ENCODE data around the gene HEMK1. TPM values are rescaled to one million over a fixed set of nuclear protein-coding genes. Genes with fewer than 3 reads are reported as not detected.

HEMK1 gene, protein sequence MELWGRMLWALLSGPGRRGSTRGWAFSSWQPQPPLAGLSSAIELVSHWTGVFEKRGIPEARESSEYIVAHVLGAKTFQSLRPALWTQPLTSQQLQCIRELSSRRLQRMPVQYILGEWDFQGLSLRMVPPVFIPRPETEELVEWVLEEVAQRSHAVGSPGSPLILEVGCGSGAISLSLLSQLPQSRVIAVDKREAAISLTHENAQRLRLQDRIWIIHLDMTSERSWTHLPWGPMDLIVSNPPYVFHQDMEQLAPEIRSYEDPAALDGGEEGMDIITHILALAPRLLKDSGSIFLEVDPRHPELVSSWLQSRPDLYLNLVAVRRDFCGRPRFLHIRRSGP
- 1 to 10 TPM; 3.7 to 9.2 TPM for total RNA-seq
- polyA plus RNA-seq = 1 to 10 TPM; 8.7 to 9.5 TPM

- DNase-seq (ENCODE audit: low spot score) = peak; percentile 96
- peak within 1 kb of the TSS; percentile 89 for H3K27ac ChIP-seq (ENCODE audit: low read depth in 1 of 2, low read length in 2 of 2)
- H3K4me3 ChIP-seq (ENCODE audit: low read depth in 1 of 3, low read length in 3 of 3) = peak within 1 kb of the TSS; percentile 86 to 99 (median 90)
- WGBS = under 1% methylated on average over 55 of the region's 55 CpGs
- H3K27me3 ChIP-seq (ENCODE audit: control insufficient read depth in 4 of 4, insufficient read depth in 4 of 4, low read length in 3 of 4) = no peaks in the 10 kb centered on the region
- peak in 1 of 2 donors; percentile 32 for TF ChIP-seq RAD21 (IDR thresholded peaks at IDR 0.05)
- TF ChIP-seq HNF4A (conservative IDR thresholded peaks at IDR 0.05) = peak in 1 of 2 donors; percentile 9
- TF ChIP-seq GABPA (IDR thresholded peaks at IDR 0.05 in 1 of 2, conservative IDR thresholded peaks at IDR 0.05 in 1 of 2) = peak; percentile 80 to 98
- TF ChIP-seq SP1 (IDR thresholded peaks at IDR 0.05) = peak; percentile 78
- no peak for TF ChIP-seq TAF1 (conservative IDR thresholded peaks at IDR 0.05)
- TF ChIP-seq FOXA2 (IDR thresholded peaks at IDR 0.05) = no peak
- TF ChIP-seq, protein P1, sequence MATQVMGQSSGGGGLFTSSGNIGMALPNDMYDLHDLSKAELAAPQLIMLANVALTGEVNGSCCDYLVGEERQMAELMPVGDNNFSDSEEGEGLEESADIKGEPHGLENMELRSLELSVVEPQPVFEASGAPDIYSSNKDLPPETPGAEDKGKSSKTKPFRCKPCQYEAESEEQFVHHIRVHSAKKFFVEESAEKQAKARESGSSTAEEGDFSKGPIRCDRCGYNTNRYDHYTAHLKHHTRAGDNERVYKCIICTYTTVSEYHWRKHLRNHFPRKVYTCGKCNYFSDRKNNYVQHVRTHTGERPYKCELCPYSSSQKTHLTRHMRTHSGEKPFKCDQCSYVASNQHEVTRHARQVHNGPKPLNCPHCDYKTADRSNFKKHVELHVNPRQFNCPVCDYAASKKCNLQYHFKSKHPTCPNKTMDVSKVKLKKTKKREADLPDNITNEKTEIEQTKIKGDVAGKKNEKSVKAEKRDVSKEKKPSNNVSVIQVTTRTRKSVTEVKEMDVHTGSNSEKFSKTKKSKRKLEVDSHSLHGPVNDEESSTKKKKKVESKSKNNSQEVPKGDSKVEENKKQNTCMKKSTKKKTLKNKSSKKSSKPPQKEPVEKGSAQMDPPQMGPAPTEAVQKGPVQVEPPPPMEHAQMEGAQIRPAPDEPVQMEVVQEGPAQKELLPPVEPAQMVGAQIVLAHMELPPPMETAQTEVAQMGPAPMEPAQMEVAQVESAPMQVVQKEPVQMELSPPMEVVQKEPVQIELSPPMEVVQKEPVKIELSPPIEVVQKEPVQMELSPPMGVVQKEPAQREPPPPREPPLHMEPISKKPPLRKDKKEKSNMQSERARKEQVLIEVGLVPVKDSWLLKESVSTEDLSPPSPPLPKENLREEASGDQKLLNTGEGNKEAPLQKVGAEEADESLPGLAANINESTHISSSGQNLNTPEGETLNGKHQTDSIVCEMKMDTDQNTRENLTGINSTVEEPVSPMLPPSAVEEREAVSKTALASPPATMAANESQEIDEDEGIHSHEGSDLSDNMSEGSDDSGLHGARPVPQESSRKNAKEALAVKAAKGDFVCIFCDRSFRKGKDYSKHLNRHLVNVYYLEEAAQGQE (IDR thresholded peaks at IDR 0.05) = peak; percentile 78
- peak; percentile 68 for TF ChIP-seq YY1 (IDR thresholded peaks at IDR 0.05)
- TF ChIP-seq NR2F2 (IDR thresholded peaks at IDR 0.05) = peak; percentile 73
- TF ChIP-seq RXRA (IDR thresholded peaks at IDR 0.05) = peak; percentile 32 to 45
- no peak for TF ChIP-seq HNF4G (IDR thresholded peaks at IDR 0.05)
- TF ChIP-seq EGR1 (IDR thresholded peaks at IDR 0.05; ENCODE audit: low read depth in 2 of 2) = peak; percentile 29 to 45
- no peaks in the 10 kb centered on the region for H3K9me3 ChIP-seq (ENCODE audit: control insufficient read depth in 4 of 4, low read length in 3 of 4)
- peaks cover 12 to 64% (median 52%) of the 10 kb centered on the region in 4 donors for H3K4me1 ChIP-seq (ENCODE audit: control insufficient read depth in 4 of 4, insufficient read depth in 4 of 4, low read length in 3 of 4)
- H3K36me3 ChIP-seq (ENCODE audit: control insufficient read depth in 4 of 4, insufficient read depth in 3 of 4, low read depth in 1 of 4, low read length in 3 of 4) = no peaks in the 10 kb centered on the region
- peak within 1 kb of the TSS; percentile 57 to 91 for H3K9ac ChIP-seq (ENCODE audit: low read depth in 1 of 2, low read length in 2 of 2)
These were observed at the start of gene HEMK1 for GRCh38 chr3:50568947-50569749. Gene HEMK1, plus strand, starts transcription at chr3:50569522. Its CDS starts 1,583 bp downstream, at chr3:50571105.

- no peaks in the 10 kb centered on the region for H3K9me3 ChIP-seq (ENCODE audit: control insufficient read depth in 4 of 4, low read length in 3 of 4)
- H3K27me3 ChIP-seq (ENCODE audit: control insufficient read depth in 4 of 4, insufficient read depth in 4 of 4, low read length in 3 of 4) = peaks cover 0 to 4% (median 0%) of the 10 kb centered on the region in 4 donors
- no peaks in the 10 kb centered on the region for H3K36me3 ChIP-seq (ENCODE audit: control insufficient read depth in 4 of 4, insufficient read depth in 3 of 4, low read depth in 1 of 4, low read length in 3 of 4)
- H3K4me1 ChIP-seq (ENCODE audit: control insufficient read depth in 4 of 4, insufficient read depth in 4 of 4, low read length in 3 of 4) = no peaks in the 10 kb centered on the region
- H3K9ac ChIP-seq (ENCODE audit: low read depth in 1 of 2, low read length in 2 of 2) = no peak overlapping the region
- DNase-seq (ENCODE audit: low spot score) = no peak
- no peak overlapping the region for H3K4me3 ChIP-seq (ENCODE audit: low read depth in 1 of 3, low read length in 3 of 3)
- H3K27ac ChIP-seq (ENCODE audit: low read depth in 1 of 2, low read length in 2 of 2) = no peak overlapping the region
- TF ChIP-seq HNF4A (conservative IDR thresholded peaks at IDR 0.05) = no peak
- no peak for TF ChIP-seq YY1 (IDR thresholded peaks at IDR 0.05)
- TF ChIP-seq TAF1 (conservative IDR thresholded peaks at IDR 0.05) = no peak
- TF ChIP-seq SP1 (IDR thresholded peaks at IDR 0.05) = no peak
- no peak for TF ChIP-seq MAX (IDR thresholded peaks at IDR 0.05)
- no peak for TF ChIP-seq FOXA2 (IDR thresholded peaks at IDR 0.05)
- WGBS = 75% methylated on average over 3 of the region's 3 CpGs
These were observed 48.5 kb upstream of the HEMK1 start for GRCh38 chr3:50520849-50521248.

Measured in liver (tissue), 9 donors.